PC-9 (cell line): ENCODE data around the gene PLCE1.

Source experiments
- EZH2 ChIP-seq: fragments of 200-600 bp; sonication (generic); IDR thresholded peaks from 2 replicates; pipeline ENCODE4 v1.8.0; 2017; ENCODE audit warnings: antibody characterized with exemption, low read depth
- TF ChIP-seq, protein P1 (sequence below): fragments of 200-600 bp; sonication (generic); conservative IDR thresholded peaks from 2 replicates; pipeline ENCODE4 v1.6.1; 2017; ENCODE audit warnings: mixed run types, antibody characterized with exemption, mild to moderate bottlenecking, moderate library complexity

DNA sequence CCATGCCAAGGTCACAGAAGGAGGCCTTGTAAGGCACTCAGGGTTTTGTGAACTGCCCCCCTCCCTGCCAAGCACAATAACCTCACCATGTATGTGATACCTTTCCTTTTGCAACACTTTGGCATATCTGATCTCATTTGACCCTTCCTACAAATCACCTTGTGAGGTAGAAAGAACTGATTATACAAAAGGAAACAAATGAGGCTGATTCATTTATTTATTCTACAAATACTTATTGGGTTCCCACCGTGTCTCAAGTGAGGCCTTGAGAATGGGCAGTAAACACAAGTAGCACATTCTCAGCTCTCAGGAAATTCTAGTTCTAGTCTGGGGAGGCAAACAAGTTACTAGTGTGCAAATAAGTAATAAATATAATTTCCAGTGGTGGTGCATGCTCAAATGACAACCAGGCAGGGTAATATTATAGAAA, 19.6 kb downstream of the PLCE1 start:
- TF ChIP-seq, protein P1, sequence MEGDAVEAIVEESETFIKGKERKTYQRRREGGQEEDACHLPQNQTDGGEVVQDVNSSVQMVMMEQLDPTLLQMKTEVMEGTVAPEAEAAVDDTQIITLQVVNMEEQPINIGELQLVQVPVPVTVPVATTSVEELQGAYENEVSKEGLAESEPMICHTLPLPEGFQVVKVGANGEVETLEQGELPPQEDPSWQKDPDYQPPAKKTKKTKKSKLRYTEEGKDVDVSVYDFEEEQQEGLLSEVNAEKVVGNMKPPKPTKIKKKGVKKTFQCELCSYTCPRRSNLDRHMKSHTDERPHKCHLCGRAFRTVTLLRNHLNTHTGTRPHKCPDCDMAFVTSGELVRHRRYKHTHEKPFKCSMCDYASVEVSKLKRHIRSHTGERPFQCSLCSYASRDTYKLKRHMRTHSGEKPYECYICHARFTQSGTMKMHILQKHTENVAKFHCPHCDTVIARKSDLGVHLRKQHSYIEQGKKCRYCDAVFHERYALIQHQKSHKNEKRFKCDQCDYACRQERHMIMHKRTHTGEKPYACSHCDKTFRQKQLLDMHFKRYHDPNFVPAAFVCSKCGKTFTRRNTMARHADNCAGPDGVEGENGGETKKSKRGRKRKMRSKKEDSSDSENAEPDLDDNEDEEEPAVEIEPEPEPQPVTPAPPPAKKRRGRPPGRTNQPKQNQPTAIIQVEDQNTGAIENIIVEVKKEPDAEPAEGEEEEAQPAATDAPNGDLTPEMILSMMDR = no peak
- TF ChIP-seq EZH2 = no peak
